ENCODE results near the gene EIF4G3. TPM values are rescaled to one million over a fixed set of nuclear protein-coding genes. Genes with fewer than 3 reads are reported as not detected.
"Not testable (repeated sequence)": the region's sequence is repeated elsewhere in the genome, so short reads cannot be mapped to it uniquely, and the experiment has no call there.

The EIF4G3 gene, protein sequence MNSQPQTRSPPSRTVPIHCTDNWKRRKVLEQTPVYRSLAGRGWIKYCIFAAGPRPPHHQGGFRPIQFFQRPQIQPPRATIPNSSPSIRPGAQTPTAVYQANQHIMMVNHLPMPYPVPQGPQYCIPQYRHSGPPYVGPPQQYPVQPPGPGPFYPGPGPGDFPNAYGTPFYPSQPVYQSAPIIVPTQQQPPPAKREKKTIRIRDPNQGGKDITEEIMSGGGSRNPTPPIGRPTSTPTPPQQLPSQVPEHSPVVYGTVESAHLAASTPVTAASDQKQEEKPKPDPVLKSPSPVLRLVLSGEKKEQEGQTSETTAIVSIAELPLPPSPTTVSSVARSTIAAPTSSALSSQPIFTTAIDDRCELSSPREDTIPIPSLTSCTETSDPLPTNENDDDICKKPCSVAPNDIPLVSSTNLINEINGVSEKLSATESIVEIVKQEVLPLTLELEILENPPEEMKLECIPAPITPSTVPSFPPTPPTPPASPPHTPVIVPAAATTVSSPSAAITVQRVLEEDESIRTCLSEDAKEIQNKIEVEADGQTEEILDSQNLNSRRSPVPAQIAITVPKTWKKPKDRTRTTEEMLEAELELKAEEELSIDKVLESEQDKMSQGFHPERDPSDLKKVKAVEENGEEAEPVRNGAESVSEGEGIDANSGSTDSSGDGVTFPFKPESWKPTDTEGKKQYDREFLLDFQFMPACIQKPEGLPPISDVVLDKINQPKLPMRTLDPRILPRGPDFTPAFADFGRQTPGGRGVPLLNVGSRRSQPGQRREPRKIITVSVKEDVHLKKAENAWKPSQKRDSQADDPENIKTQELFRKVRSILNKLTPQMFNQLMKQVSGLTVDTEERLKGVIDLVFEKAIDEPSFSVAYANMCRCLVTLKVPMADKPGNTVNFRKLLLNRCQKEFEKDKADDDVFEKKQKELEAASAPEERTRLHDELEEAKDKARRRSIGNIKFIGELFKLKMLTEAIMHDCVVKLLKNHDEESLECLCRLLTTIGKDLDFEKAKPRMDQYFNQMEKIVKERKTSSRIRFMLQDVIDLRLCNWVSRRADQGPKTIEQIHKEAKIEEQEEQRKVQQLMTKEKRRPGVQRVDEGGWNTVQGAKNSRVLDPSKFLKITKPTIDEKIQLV (N-terminal part only)
- 42.7 TPM for polyA plus RNA-seq (2012; ENCODE audit: insufficient read depth, insufficient read length)

DNA sequence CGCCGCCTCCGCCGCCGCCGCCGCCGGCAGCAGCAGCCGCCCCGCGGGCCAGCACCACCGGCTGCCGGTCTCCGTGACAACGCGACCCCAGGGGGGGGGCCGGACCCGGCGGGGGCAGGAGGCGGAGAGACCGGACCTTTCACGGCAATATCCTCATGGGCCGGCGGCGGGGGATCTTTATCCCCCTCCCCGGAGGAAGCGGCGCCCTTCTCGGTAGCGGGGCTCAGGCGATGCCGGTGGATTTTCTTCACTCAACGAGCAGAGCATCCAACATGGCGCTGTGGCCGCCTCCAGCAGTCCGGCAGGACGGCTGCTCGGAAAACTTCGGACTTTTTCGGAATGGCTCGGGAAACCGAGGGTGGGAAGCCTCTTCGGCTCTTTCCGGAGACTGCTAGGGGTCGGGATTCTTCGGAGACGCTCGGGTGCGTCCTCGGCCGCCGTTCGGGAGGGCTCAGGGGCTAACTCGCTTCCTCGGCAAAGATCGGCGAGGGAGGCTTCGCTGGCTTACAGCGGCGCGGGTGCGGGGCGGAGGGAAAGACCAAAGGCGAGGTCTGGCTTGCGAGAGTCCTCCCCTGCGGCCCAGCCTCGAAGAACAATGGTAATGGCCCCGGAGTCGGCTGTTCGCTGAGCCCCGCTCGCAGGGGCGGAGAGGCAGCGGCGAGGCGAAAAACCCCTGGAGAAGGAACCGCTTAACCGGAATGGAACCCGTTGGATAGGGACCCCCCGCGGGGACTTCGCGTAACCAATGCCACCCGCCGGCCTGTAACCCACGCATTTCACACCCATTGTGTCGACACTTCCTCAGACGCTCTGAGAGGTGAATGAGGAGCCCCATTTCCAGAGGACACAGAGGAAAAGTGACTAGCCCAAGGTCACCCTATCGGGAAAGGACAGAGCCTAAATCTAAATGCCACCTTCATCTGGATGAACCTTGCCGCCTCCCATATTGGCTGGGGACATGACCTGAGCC, at the start of gene EIF4G3:
EIF4G3 (minus strand) TSS at position 312 of the 970 bp plus-strand sequence. CDS start 174,155 bp downstream, outside the sequence.
- peak within 1 kb of the TSS; percentile 68 for H3K4me3 ChIP-seq (ENCODE audit: low read length)
- peak; percentile 94 for DNase-seq (ENCODE audit: low read depth, low spot score)

DNA sequence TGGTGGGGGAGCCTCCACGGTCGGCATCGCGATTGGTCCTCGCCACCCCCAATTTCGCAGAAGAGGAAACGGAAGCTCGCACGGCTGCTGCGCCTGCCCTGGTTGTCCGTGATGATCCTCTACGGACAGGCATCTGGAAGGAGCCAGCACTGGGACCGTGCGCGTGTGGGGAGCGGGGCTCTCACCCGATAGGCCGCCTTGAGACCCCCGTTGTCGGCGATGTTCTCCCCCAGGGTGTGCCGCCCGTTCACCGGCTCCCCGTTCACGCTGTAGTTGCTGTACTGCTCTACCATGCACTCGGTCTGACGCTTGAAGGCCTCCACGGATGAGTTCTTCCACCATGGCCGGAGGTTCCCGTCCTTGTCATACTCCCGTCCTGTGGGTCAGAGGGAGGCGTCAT, 48.4 kb upstream of the EIF4G3 start:
- DNase-seq (ENCODE audit: low read depth, low spot score), result no peak
- no peak overlapping the region for H3K4me3 ChIP-seq (ENCODE audit: low read length)

DNA sequence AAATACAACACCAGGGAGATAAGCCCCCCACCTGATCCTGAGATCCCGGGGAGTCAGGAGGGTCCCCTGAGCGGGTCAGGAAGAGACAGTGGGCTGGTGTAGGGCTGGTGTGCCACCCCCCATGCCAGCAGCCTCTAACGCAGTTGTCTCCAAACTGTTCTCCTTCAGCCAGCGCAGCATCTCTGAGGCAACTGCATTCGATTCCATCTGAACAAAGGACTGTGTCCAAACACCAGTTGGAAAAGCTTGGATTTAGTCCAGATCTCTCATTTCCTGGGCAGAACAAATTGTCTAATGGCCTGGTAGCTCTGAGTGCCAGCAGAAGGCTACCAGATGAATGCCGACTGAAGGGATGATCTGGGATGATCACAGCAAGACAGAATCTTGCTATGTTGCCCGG, 44.1 kb upstream of the EIF4G3 start:
- no peak for DNase-seq (ENCODE audit: low read depth, low spot score)

DNA sequence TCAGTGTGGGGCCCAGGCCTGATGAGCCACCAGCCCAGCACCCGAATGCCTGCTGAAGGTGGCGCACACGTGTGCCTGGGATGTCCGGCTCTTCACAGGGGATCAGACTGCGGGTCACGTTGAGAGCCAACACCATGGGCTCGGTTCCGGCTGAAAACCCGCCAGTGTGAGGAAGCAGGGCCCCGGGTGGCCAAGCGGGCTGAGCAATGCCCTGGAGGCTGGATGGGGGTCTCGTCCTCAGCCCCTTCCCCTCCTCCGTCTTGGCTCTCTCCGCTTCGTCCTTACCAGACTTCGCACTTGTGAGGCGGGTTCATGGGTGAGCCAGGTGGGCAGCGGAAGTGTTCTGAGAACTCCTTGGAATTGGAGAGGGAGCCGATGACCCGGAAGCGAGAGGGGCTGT, 43.0 kb upstream of the EIF4G3 start:
- no peak for DNase-seq (ENCODE audit: low read depth, low spot score)
- H3K4me3 ChIP-seq (ENCODE audit: low read length), result no peak overlapping the region

More for the DNA sequence above, 44.1 kb upstream of the EIF4G3 start:
- H3K4me3 ChIP-seq (ENCODE audit: low read length), result no peak overlapping the region

DNA sequence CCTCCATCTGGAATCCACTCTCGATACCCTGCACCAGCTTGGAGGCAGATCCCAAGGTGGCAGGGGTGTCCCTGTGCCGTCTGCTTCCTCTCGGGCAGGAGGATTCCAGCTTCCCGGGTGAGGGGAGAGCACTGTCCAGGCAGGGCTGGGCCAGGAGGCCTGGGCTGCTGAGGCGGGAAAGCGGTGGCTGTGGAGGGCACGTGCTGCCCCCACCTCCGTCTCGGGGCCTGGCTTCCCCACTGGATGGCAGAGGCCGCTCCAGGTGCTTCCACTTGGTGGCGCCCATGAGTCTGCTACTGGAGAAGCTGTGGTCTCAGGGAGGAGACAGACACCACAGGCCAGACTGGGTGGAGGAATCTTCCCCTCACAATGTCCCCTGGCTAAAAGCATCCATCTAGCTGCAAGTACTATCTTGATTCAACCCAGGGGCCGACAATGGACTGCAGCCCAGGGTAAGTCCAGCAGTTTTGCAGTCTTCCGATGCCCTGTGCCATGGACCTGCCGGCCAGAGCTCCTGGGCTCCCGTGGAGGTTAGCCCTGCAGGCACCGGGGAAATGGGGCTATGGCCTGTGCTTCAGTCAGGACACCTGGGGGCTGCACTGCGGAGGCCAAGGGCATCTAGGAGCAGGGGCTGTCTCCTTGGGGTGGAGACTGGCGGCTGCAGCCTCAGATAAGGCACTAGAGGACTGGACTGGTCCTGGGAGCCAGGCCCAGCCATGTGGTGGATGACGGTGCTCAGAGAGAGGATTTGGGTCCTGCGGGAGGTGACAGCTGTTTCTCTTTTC, 41.3 kb upstream of the EIF4G3 start:
- no peak for DNase-seq (ENCODE audit: low read depth, low spot score)
- no peak overlapping the region for H3K4me3 ChIP-seq (ENCODE audit: low read length)

DNA sequence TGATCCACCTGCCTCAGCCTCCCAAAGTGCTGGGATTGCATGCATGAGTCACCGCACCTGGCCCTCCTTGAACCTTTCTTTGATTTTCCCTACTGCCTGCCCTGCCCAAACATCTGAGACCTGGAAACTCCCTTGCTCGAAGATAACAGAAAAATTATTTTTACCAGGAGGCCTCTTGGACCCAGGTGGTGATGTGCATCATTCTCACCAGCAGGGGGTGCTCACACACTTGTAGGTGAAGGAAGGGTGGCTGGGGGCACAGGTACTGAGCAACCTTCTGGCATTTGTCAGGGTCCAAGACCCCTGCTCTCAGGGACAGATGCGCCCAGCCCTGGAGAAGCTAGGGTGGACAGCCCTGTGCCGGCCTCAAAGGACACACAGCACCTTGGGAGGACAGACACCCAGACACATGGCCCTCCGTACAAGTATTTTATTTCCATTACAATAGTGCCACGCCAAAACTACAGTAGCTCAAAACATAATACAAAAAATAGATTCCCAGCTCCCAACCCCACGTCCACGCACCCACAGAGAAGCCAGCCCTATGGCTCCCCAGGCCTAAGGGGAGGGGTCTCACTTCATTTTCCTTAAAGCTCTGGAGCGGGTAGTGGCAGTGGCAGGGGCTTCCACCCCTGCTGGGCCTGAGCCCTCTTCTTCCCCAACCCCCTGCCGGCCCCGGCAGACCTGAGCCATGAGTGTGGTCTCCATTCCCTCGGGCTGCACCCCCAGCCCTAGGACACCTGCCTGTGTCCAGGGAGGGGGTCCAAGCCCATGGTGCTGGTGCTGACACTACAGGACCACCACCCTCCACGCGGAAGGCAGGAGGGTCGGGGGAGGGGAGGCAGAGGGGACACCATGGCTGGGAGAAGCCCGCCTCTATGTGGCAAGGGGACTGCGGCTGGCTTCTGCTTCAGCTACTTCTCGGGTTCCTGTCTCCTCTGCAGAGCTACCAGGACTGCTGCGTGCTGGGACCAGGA, 40.4 kb upstream of the EIF4G3 start:
- DNase-seq (ENCODE audit: low read depth, low spot score), result peak; percentile 57
- no peak overlapping the region for H3K4me3 ChIP-seq (ENCODE audit: low read length)

DNA sequence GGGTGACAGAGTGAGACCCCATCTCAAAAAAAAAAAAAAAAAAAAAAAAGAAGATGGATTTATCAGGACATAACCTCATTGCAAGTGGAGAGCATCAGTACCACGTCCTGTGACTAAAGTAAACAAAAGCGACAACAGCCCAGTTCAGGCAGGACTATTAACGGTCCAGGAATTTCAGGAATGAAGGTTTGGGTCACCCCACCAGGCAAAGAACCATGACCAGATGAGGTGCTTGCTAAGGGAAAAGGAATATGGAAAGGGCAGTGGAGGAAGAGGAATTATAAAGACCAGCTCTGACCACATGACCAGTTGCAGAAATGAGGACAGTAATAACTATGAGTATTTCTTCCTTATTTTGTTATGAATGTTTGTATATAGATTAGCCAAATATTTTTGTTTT, 35.4 kb upstream of the EIF4G3 start:
- no peak overlapping the region for H3K4me3 ChIP-seq (ENCODE audit: low read length)
- DNase-seq (ENCODE audit: low read depth, low spot score), result no peak

DNA sequence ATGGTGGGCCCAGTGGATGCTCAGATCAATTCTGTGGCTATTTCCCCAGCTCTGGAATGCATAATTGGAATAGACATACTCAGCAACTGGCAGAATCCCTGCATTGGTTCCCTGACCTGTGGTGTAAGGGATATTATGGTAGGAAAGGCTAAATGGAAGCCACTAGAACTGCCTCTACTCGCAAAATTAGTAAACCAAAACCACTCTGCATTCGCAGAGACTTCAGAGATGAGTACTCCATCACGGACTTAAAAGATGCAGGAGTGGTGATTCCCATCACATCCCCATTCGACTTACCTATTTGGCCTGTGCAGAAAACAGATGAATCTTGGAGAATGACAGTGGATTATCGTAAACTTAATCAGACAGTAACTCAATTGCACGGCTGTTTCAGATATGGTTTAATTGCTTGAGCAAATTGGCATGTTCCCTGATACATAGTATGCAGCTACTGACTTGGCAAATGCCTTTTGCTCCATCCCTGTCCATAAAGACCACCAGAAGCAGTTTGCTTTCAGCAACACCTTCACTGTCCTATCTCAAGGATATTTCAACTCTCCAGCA, 31.5 kb upstream of the EIF4G3 start:
- not testable (repeated sequence) for H3K4me3 ChIP-seq (ENCODE audit: low read length); DNase-seq (ENCODE audit: low read depth, low spot score)

DNA sequence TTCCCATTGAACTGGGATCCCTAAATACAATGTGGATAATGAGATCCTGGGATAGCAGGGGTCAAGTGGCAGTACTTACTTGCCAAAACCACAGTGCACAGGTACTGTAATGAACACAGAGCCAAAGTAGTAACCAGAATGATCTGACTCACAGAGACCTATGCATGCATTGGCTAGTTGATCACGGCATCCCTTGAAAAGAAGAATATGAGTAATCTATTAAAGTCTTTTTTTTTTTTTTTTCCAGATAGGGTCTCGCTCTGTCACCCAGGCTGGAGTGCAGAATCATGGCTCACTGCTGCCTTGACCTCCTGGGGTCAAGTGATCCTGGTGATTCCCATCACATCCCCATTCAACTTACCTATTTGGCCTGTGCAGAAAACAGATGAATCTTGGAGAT, 29.4 kb upstream of the EIF4G3 start:
- H3K4me3 ChIP-seq (ENCODE audit: low read length), result no peak overlapping the region
- no peak for DNase-seq (ENCODE audit: low read depth, low spot score)

DNA sequence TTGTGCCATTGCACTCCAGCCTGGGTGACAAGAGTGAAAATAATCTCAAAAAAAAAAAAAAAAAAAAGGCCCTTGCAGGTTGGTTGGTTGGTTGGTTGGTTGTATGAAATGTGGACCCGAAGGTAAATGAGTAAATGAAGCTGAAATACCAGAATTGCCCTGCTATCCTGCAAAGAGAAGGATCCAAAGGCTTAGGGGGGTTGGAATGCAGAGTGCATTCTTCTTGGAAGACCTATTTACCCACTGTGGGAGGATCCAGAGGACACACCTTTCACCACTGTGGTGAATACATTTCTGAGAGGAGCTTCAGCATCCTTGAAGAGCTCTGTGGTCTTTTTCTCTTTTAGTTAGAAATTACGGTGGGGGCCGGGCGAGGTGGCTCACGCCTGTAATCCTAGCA, 28.7 kb upstream of the EIF4G3 start:
- DNase-seq (ENCODE audit: low read depth, low spot score), result no peak
- H3K4me3 ChIP-seq (ENCODE audit: low read length), result no peak overlapping the region

DNA sequence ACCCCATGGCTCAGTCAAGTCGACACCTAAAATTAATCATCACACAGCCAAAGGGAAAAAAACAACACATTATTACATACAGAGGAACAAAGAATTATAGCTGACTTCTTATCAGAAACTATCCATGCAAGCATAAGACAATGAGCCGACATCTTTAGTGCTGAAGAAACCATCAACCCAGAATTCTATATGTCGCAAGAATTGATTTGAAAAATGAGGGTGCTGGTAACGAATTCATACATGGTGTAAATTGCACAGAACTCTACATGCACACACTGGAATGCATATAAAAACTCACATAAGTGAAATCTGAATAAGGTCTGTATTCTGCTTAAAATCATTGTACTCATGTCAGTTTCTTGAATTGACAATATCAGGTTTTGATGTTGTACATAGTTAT, 25.0 kb upstream of the EIF4G3 start:
- DNase-seq (ENCODE audit: low read depth, low spot score), result no peak
- no peak overlapping the region for H3K4me3 ChIP-seq (ENCODE audit: low read length)

DNA sequence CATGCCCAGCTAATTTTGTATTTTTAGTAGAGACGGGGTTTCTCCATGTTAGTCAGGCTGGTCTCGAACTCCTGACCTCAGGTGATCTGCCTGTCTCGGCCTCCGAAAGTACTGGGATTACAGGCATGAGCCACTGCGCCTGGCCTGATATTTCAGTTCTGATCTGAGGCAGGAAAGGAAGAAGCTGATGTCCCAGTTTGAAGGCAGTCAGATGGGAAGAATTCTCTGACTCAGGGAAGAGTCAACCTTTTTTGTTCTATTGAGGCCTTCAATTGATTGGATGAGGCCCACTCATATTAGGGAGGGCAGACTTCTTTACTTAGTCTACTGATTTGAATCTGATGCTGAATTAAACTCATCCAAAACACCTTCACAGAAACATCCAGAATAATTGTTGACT, 24.5 kb upstream of the EIF4G3 start:
- not testable (repeated sequence) for DNase-seq (ENCODE audit: low read depth, low spot score); H3K4me3 ChIP-seq (ENCODE audit: low read length)

DNA sequence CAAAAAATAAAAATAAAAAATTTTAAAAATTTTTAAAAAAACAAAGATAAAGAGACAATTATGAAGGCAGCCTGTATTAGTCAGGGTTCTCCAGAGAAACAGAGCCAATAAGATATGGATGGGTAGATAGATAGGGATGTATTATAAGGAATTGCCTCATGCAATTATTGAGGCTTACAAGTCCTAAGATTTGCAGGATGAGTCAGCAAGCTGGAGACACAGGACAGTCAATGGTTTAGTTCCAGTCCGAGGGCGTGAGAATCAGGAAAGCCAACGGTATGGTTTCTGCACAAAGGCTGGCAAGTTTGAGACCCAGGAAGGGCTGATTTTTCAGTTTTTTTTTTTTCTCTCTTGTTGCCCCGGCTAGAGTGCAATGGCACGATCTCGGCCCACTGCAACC, 24.1 kb upstream of the EIF4G3 start:
- H3K4me3 ChIP-seq (ENCODE audit: low read length), result no peak overlapping the region
- DNase-seq (ENCODE audit: low read depth, low spot score), result no peak

DNA sequence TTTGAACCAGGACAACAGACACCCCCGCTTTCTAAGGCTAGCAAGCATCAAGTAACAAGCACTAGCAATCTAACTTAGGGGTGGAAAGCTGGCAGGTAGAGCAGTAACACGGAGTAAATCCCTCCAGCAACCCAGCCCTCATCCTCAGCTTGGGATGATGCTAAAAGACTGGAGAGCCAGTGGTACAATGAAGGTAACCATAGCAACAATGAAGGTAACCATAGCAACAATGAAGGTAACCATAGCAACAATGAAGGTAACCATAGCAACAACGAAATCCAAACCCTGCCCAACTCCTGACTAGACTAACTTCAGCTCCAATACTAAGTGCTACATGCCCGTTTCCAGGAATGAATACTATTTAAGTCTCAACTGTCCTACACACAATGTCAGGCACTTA, 22.2 kb upstream of the EIF4G3 start:
- no peak for DNase-seq (ENCODE audit: low read depth, low spot score)
- H3K4me3 ChIP-seq (ENCODE audit: low read length), result no peak overlapping the region

DNA sequence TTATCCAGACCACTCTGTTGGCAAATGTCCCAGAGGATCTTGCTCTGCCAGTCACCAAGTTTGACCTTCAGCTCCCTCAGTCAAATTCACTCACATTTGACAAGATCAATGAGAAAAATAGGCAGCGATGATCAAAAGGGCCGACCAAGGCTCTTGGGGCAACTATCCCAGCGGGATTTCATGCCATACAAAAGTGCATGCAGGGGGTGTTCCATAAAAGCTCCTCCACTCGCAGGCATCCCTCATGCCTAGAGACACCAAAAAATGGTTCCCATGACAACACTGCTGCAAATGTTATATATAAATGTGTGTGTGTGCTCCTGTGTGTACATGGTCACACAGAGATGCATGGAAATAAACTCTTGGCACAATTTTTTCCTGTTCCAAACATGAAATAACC, 16.2 kb upstream of the EIF4G3 start:
- DNase-seq (ENCODE audit: low read depth, low spot score), result no peak

DNA sequence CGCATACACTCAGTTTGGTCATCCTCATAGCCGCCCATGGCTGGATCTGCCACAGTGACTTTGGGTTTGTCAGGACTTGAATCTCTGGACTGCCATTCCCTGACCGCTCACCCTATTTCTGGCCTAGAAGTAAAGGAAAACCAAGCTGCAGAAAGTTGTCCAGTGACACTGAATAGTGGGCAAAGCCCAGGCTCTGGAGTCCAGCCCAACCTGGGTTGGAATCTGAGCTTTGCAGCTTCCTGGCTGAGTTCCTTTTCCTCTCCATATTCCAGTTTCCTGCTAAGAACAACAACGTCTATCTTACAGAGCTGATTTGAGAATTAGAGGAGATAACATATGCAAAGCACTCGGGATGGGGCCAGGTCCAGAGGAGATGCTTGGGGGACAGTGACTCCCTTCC, 15.6 kb upstream of the EIF4G3 start:
- no peak for DNase-seq (ENCODE audit: low read depth, low spot score)

More for the DNA sequence above, 16.2 kb upstream of the EIF4G3 start:
- no peak overlapping the region for H3K4me3 ChIP-seq (ENCODE audit: low read length)

More for the DNA sequence above, 15.6 kb upstream of the EIF4G3 start:
- H3K4me3 ChIP-seq (ENCODE audit: low read length), result no peak overlapping the region

Data from Jurkat, Clone E6-1 (cell line).